Parathyroid adenoma (tissue), 2 donors: ENCODE results near the gene LPAR5.

Experiments used
- H2AFZ ChIP-seq: fragments of 300-600 bp; sonication (generic); one replicate; pipeline ENCODE4 v1.7.0; 2017; ENCODE audit warnings: antibody characterized with exemption, mild to moderate bottlenecking
- H3K27ac ChIP-seq: fragments of 300-600 bp; sonication (generic); one replicate; pipeline ENCODE4 v1.7.0; 2017
- H3K27me3 ChIP-seq: fragments of 300-600 bp; sonication (generic); one replicate; pipeline ENCODE4 v1.7.0; 2017; ENCODE audit warnings: low read length; ENCODE audit not compliant: control insufficient read depth, insufficient read depth
- H3K36me3 ChIP-seq: fragments of 300-600 bp; sonication (generic); one replicate; pipeline ENCODE4 v1.7.0; 2017; ENCODE audit warnings: low read length; ENCODE audit not compliant: control insufficient read depth, insufficient read depth
- H3K4me1 ChIP-seq: fragments of 300-600 bp; sonication (generic); one replicate; pipeline ENCODE4 v1.7.0; 2017; ENCODE audit warnings: control low read depth
- H3K4me2 ChIP-seq: fragments of 300-600 bp; sonication (generic); one replicate; pipeline ENCODE4 v1.7.0; 2017; ENCODE audit warnings: low read length
- H3K4me3 ChIP-seq: fragments of 300-600 bp; sonication (generic); one replicate; pipeline ENCODE4 v1.7.0; 2017; ENCODE audit warnings: low read depth, low read length
- H3K79me2 ChIP-seq: fragments of 300-600 bp; sonication (generic); one replicate; pipeline ENCODE4 v1.7.0; 2017; ENCODE audit warnings: control low read depth
- H3K9ac ChIP-seq: fragments of 300-600 bp; sonication (generic); one replicate; pipeline ENCODE4 v1.7.0; 2017; ENCODE audit warnings: mild to moderate bottlenecking
- H3K9me3 ChIP-seq: fragments of 300-600 bp; sonication (generic); one replicate; pipeline ENCODE4 v1.7.0; 2017; ENCODE audit warnings: low read length; ENCODE audit not compliant: control insufficient read depth
- TF ChIP-seq, protein P1 (sequence below): fragments of 300-600 bp; sonication (generic); IDR thresholded peaks from one replicate; pipeline ENCODE4 v1.7.0; 2017; ENCODE audit warnings: antibody characterized with exemption, mild to moderate bottlenecking
- donor health status: primary hyperparathyroidism.

Gene LPAR5

DNA sequence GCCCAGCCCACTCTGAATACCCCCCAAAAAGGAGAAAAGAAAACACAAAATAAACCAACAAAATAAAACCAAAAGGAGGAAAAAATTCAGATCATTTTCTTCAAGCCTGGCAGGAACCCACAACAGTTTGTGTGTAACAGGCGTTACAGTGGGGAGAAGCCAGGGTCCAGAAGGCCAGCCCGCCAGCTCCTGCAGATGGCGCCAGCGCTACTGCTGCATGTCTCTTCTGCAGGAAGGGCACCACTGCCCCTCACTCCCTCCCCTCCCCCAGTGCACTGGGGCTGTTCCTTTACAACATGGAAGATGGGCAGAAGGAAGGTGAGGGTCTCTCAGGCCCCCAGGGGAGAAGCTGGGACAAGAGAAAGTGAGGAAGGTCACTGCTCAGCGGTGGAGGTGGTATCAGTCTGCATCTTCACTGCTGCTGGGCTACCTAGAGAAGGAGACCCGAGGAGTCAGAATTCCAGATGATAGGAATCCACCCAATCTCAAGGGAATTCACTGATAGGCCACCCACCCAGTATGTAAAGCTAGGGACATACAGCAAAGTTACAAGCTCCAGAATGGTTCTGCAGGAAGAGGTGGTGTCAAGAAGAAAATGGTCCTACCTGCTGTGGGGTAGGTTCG is 65.4 kb downstream of the LPAR5 start:
- Histone ChIP-seq H3K79me2 (no peaks in the 10 kb centered on the region), H3K9ac (no peak overlapping the region), H3K9me3 (no peaks in the 10 kb centered on the region), H3K36me3 (no peaks in the 10 kb centered on the region), H3K4me1 (peaks cover 3% of the 10 kb centered on the region), H3K27ac (no peak overlapping the region), H3K4me3 (no peak overlapping the region), H2AFZ (no peak overlapping the region), H3K27me3 (no peaks in the 10 kb centered on the region), H3K4me2 (no peak overlapping the region)
- TF ChIP-seq, protein P1, sequence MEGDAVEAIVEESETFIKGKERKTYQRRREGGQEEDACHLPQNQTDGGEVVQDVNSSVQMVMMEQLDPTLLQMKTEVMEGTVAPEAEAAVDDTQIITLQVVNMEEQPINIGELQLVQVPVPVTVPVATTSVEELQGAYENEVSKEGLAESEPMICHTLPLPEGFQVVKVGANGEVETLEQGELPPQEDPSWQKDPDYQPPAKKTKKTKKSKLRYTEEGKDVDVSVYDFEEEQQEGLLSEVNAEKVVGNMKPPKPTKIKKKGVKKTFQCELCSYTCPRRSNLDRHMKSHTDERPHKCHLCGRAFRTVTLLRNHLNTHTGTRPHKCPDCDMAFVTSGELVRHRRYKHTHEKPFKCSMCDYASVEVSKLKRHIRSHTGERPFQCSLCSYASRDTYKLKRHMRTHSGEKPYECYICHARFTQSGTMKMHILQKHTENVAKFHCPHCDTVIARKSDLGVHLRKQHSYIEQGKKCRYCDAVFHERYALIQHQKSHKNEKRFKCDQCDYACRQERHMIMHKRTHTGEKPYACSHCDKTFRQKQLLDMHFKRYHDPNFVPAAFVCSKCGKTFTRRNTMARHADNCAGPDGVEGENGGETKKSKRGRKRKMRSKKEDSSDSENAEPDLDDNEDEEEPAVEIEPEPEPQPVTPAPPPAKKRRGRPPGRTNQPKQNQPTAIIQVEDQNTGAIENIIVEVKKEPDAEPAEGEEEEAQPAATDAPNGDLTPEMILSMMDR = no peak

DNA sequence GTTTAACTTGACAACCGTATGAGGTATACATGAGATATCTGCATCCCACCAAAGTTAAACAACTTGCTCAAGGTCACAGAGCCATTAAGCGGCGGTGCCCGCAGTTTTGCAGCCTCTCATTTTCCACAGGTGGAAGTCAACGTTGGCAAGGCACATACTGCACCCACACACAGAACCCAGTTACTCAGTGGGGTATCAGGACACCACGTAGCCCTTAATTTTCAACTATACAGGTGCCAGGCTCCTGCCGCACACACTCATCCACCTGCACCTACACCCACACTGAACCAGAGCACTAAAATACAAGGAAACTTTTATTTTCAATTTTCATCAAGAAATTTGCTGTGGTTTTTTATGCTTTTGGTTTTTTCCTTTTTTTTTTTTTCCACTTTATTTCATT is 66.0 kb downstream of the LPAR5 start:
- no peaks in the 10 kb centered on the region for H3K79me2 ChIP-seq
- H3K9ac ChIP-seq = no peak overlapping the region
- H3K4me1 ChIP-seq = peaks cover 3% of the 10 kb centered on the region
- H2AFZ ChIP-seq = no peak overlapping the region
- TF ChIP-seq, protein P1 = no peak
- H3K4me2 ChIP-seq = no peak overlapping the region
- no peaks in the 10 kb centered on the region for H3K27me3 ChIP-seq
- H3K4me3 ChIP-seq = no peak overlapping the region
- no peaks in the 10 kb centered on the region for H3K36me3 ChIP-seq
- no peaks in the 10 kb centered on the region for H3K9me3 ChIP-seq
- no peak overlapping the region for H3K27ac ChIP-seq

DNA sequence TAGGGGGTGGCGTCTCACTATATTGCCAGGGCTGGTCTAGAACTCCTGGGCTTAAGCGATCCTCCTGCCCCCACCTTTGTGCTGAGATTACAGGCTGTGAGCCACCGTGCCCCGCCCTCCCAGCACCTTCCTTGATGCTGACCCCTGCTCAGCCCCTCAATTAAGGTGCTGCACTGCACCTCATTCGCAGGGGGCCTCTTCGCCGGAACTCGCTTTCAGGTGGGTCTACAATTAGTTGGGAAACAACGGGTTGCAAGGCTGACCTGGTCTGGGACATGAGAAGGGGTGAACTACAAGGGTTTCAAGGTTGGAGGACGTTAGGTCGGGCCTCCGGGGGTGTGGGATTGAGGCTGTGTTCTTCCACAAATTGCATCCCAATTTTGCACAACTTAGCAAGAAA is 66.4 kb downstream of the LPAR5 start:
- peaks cover 3% of the 10 kb centered on the region for H3K4me1 ChIP-seq
- no peaks in the 10 kb centered on the region for H3K79me2 ChIP-seq
- H3K4me3 ChIP-seq = no peak overlapping the region
- no peaks in the 10 kb centered on the region for H3K9me3 ChIP-seq
- no peak overlapping the region for H3K27ac ChIP-seq
- H3K4me2 ChIP-seq = no peak overlapping the region
- no peak overlapping the region for H2AFZ ChIP-seq
- H3K36me3 ChIP-seq = no peaks in the 10 kb centered on the region
- TF ChIP-seq, protein P1 = no peak
- H3K9ac ChIP-seq = no peak overlapping the region
- H3K27me3 ChIP-seq = no peaks in the 10 kb centered on the region
